ENCODE results near the gene SLC34A1. TPM values are rescaled to one million over a fixed set of nuclear protein-coding genes. Genes with fewer than 3 reads are reported as not detected.

SLC34A1 gene
- total RNA-seq, 1 experiment from 2014 or later: not detected

DNA sequence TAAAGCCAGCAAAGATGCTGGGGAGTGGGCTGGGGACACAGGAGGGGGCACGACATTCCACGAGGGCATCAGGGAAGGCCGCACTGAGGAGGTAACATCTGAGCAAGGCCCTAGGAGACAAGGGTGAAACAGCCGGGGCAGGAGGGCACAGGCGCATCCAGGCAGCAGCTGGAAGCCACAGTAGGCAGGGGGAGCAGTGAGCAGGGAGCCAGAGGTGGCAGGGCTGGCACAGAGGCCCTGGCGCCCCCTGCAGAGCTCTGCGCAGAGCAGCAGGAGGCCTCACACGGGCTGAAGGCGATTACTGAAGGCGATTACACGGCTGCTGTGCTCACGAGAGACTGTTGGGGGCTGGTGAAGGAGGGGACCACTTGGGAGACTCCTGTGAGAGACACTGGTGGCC, 48.1 kb upstream of the SLC34A1 start:
- TF ChIP-seq, protein P1, sequence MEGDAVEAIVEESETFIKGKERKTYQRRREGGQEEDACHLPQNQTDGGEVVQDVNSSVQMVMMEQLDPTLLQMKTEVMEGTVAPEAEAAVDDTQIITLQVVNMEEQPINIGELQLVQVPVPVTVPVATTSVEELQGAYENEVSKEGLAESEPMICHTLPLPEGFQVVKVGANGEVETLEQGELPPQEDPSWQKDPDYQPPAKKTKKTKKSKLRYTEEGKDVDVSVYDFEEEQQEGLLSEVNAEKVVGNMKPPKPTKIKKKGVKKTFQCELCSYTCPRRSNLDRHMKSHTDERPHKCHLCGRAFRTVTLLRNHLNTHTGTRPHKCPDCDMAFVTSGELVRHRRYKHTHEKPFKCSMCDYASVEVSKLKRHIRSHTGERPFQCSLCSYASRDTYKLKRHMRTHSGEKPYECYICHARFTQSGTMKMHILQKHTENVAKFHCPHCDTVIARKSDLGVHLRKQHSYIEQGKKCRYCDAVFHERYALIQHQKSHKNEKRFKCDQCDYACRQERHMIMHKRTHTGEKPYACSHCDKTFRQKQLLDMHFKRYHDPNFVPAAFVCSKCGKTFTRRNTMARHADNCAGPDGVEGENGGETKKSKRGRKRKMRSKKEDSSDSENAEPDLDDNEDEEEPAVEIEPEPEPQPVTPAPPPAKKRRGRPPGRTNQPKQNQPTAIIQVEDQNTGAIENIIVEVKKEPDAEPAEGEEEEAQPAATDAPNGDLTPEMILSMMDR (IDR thresholded peaks at IDR 0.05; ENCODE audit: insufficient read depth in 1 of 2, low read depth in 1 of 2, low read length in 1 of 2, severe bottlenecking in 1 of 2, unreplicated experiment in 1 of 2): peak; percentile 53 to 71
- Histone ChIP-seq H3K9me3 (no peaks in the 10 kb centered on the region), H3K4me3 (ENCODE audit: low read depth, low read length) (no peak overlapping the region), H3K36me3 (ENCODE audit: control insufficient read depth, insufficient read depth, low read length) (peaks cover 1% of the 10 kb centered on the region; the same call in 1 of the 2 replicates), H3K4me1 (no peaks in the 10 kb centered on the region), H3K27me3 (replicated peaks; ENCODE audit: control insufficient read depth, insufficient read depth, low read length) (no peaks in the 10 kb centered on the region)
- peak overlapping the region; percentile 41 for H3K27ac Mint-ChIP-seq (ENCODE audit: unreplicated experiment)
- DNase-seq: peak in 1 of 2 experiments; percentile 65
- no peaks in the 10 kb centered on the region for H3K27me3 Mint-ChIP-seq (ENCODE audit: insufficient read depth, unreplicated experiment)
- peaks cover 7% of the 10 kb centered on the region for H3K4me1 Mint-ChIP-seq (ENCODE audit: low read depth, unreplicated experiment)
- peaks cover 71% of the 10 kb centered on the region for H3K36me3 Mint-ChIP-seq (ENCODE audit: insufficient read depth, unreplicated experiment)
- no peak overlapping the region for H3K4me3 Mint-ChIP-seq (ENCODE audit: unreplicated experiment)
- ChIA-PET CTCF (interaction anchor here (0.6 to 1.1 kb wide), 5 partner anchors 11 to 211 kb away, joined by 3 to 8 read pairs (median 4); no protein-coding TSS in a partner anchor), POLR2A (interaction anchor here (1.0 kb wide), 1 partner anchor 16 kb away, joined by 4 read pairs; no protein-coding TSS in a partner anchor)
- no peaks in the 10 kb centered on the region for H3K9me3 Mint-ChIP-seq (ENCODE audit: unreplicated experiment)
- no TSS peak for BruUV-seq (replicated peaks)
- intact Hi-C loops (cut with micrococcal nuclease; ENCODE audit: unreplicated experiment): loop anchor here (1.0 kb wide), 2 partner anchors 18 to 222 kb away; no protein-coding TSS in a partner anchor

DNA sequence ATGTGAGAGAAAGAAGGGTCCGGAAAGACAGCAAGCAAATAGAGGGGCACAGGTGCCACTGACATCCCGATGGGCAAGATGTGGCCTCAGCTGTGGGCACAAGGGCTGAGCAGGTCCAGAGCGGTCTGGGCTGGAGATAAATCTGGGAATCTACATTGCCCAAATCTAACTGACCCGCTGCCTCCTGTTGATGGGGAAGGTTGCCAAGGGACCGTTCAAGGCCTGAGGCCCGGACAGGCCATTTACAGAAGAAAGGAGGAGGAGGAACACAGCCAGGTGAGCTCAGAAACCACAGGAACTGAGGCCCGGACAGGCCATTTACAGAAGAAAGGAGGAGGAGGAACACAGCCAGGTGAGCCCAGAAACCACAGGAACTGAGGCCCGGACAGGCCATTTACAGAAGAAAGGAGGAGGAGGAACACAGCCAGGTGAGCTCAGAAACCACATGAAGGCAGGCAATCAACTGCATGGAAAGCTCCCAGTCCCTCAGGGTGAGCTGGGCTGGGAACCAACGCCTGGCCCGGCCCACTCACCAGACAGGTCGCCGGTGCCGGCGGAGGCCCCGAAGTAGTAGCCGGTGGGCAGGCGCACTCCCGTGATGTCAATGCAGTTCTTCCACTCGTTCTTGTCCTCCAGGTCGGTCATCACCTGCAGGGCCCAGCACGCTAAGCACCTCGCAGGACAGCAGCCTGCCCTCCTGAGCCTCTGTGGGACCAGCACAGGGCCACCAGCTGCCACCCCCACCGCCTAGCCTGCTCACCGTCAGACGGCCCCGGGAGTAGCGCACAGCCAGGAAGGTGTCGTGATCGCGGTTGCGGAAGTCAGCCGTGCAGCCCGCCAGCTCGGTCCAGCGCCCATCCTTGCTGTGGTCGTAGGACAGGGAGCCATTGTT, 47.4 kb upstream of the SLC34A1 start:
- H3K4me1 ChIP-seq: no peaks in the 10 kb centered on the region
- ChIA-PET POLR2A (interaction anchor here (1.0 kb wide), 1 partner anchor 15 kb away, joined by 4 read pairs; no protein-coding TSS in a partner anchor), CTCF (interaction anchor here (0.6 to 1.1 kb wide), 5 partner anchors 11 to 37 kb away, joined by 3 to 8 read pairs (median 4); no protein-coding TSS in a partner anchor)
- H3K4me3 Mint-ChIP-seq (ENCODE audit: unreplicated experiment): no peak overlapping the region
- no TSS peak for BruUV-seq (replicated peaks)
- peaks cover 1% of the 10 kb centered on the region; the same call in 1 of the 2 replicates for H3K36me3 ChIP-seq (ENCODE audit: control insufficient read depth, insufficient read depth, low read length)
- H3K27me3 Mint-ChIP-seq (ENCODE audit: insufficient read depth, unreplicated experiment): no peaks in the 10 kb centered on the region
- intact Hi-C loops (cut with micrococcal nuclease; ENCODE audit: unreplicated experiment): loop anchor here (1.0 kb wide), 2 partner anchors 19 to 223 kb away; no protein-coding TSS in a partner anchor
- H3K4me3 ChIP-seq (ENCODE audit: low read depth, low read length): no peak overlapping the region
- no peaks in the 10 kb centered on the region for H3K9me3 Mint-ChIP-seq (ENCODE audit: unreplicated experiment)
- no peaks in the 10 kb centered on the region for H3K9me3 ChIP-seq
- peaks cover 71% of the 10 kb centered on the region for H3K36me3 Mint-ChIP-seq (ENCODE audit: insufficient read depth, unreplicated experiment)
- H3K27me3 ChIP-seq (replicated peaks; ENCODE audit: control insufficient read depth, insufficient read depth, low read length): no peaks in the 10 kb centered on the region
- TF ChIP-seq, protein P1 (IDR thresholded peaks at IDR 0.05; ENCODE audit: insufficient read depth in 1 of 2, low read depth in 1 of 2, low read length in 1 of 2, severe bottlenecking in 1 of 2, unreplicated experiment in 1 of 2): no peak
- peak overlapping the region; percentile 41 for H3K27ac Mint-ChIP-seq (ENCODE audit: unreplicated experiment)
- peaks cover 11% of the 10 kb centered on the region for H3K4me1 Mint-ChIP-seq (ENCODE audit: low read depth, unreplicated experiment)
- no peak for DNase-seq

DNA sequence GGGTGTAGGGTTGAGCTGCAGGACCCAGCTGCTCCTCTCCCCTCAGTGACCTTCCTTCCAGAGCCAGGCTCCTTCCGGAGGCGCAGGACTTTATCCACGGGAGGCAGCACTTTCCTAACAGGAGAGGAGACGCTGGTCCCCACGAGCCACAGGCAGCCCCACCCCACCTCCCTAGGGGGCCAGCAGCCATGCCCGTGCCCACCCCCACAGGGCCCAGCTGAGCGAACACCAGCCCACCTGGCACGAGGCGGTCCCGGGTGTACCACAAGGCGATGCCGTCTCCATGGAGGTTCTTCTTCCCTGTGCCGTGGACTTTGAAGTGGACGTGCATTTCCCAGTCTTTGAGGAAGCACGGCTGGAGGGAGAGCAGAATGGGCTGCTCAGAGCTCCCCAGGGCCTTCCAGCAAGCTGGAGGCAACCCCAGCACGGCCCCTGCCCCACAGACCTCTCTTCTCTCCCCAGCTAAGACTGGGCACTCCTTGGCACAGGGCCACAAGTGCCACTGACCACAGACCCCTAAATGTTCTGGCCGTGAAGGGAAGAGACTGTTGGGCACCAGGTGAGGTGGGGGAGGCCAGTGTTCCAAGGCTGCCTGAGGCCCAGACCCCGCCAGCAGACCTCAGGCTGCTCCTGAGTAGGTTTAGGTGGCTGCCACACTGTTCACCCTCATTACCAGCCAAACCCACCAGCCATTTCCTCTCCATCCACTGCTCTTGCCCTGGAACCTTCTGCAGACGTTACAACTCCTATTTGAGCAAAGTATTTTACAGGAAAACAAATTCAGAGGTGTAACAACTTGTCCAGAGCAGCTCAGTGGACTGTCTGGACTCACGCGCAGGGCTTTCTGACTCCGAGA, 45.8 kb upstream of the SLC34A1 start:
- DNase-seq: no peak
- TF ChIP-seq, protein P1 (IDR thresholded peaks at IDR 0.05; ENCODE audit: insufficient read depth in 1 of 2, low read depth in 1 of 2, low read length in 1 of 2, severe bottlenecking in 1 of 2, unreplicated experiment in 1 of 2): no peak
- Histone ChIP-seq H3K4me3 (ENCODE audit: low read depth, low read length) (no peak overlapping the region), H3K4me1 (no peaks in the 10 kb centered on the region), H3K9me3 (no peaks in the 10 kb centered on the region), H3K36me3 (ENCODE audit: control insufficient read depth, insufficient read depth, low read length) (peaks cover 1% of the 10 kb centered on the region; the same call in 1 of the 2 replicates), H3K27me3 (replicated peaks; ENCODE audit: control insufficient read depth, insufficient read depth, low read length) (no peaks in the 10 kb centered on the region)
- intact Hi-C loops (cut with micrococcal nuclease; ENCODE audit: unreplicated experiment): no loop called here
- Mint-ChIP-seq H3K4me3 (ENCODE audit: unreplicated experiment) (no peak overlapping the region), H3K9me3 (ENCODE audit: unreplicated experiment) (no peaks in the 10 kb centered on the region), H3K36me3 (ENCODE audit: insufficient read depth, unreplicated experiment) (peaks cover 70% of the 10 kb centered on the region), H3K4me1 (ENCODE audit: low read depth, unreplicated experiment) (peaks cover 11% of the 10 kb centered on the region), H3K27me3 (ENCODE audit: insufficient read depth, unreplicated experiment) (no peaks in the 10 kb centered on the region), H3K27ac (ENCODE audit: unreplicated experiment) (no peak overlapping the region)
- ChIA-PET POLR2A (no interaction called here), CTCF (no interaction called here)
- BruUV-seq (replicated peaks): no TSS peak
